Activated T-helper 9 cell treated with anti-CD3 and anti-CD28 coated beads, Interleukin-2, amount 50 U/mL, for 16 hours (primary cell): ENCODE results near the gene ATP1A2.
"Not testable (repeated sequence)": the region's sequence is repeated elsewhere in the genome, so short reads cannot be mapped to it uniquely, and the experiment has no call there.

Source experiments
- DNase-seq: peaks from one replicate; pipeline ENCODE4 v3.0.0-alpha.2; 2020; ENCODE audit warnings: low read depth

Gene ATP1A2

DNA sequence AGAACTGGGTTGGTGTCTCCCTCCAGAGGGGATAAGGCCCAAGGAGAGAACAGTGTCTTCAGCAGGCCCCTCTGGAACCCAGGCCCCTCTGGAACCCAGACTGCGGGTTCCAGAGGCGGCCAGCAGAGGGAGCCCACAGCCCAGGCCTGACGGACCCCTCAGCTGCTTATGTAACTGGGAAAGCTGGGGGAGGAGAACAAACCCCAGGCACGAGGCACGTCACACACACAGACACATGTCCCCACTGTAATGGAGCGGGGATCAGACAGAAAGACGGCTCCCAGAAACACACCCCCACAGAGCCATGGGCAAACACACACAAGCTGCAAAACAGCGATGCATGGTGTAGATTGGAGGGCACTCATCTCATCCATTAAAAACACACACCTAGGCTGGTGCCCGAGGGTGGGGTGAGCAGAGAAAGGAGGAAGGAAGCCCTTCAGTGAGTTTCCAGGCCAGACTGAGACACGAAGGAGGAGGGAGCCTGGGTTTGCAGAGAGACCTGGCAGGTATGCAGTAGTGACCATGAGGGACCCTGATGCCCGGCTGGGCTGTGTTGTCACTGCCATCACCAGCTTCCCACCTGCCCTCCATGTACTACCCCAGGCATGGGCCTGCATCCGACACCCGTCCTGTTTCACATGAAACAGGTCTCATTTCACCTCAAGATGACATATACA is 14.4 kb upstream of the ATP1A2 start:
- peak; percentile 52 for DNase-seq

DNA sequence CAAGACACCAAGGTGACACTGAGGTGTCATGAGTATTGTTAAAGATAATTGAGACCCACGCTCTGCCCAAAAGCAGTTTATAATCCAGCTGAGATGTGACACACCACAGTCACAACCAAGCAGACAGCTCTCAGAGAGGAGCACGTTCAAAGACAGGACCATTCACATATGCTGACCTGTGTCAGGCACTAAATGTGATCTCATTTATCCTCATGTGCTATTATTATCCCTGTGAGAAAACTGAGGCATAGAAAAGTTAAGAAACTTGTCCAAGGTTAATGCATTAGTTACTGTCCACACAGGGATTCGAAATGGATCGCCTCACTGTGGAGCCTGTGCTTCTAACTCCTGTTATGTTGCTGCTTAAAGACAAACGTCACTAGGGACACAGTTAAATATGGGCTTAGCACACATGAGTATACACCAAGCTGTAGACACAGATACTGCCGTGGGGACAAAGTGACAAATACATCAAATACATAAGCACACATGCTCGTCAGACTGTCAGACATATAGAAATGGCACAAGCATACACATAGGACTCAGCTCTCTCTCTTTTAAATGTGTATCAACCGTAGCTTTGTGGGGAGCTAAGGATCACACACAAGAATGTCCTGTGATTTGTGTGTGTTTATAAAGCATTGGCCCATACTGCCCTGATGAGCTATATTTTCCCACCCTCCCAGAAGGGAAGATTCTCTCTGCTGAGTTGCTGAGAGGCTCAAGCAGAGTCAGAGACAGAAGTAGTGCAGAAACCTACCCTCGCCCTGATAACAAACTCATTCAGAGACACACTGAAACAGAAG is 13.6 kb upstream of the ATP1A2 start:
- DNase-seq = no peak

DNA sequence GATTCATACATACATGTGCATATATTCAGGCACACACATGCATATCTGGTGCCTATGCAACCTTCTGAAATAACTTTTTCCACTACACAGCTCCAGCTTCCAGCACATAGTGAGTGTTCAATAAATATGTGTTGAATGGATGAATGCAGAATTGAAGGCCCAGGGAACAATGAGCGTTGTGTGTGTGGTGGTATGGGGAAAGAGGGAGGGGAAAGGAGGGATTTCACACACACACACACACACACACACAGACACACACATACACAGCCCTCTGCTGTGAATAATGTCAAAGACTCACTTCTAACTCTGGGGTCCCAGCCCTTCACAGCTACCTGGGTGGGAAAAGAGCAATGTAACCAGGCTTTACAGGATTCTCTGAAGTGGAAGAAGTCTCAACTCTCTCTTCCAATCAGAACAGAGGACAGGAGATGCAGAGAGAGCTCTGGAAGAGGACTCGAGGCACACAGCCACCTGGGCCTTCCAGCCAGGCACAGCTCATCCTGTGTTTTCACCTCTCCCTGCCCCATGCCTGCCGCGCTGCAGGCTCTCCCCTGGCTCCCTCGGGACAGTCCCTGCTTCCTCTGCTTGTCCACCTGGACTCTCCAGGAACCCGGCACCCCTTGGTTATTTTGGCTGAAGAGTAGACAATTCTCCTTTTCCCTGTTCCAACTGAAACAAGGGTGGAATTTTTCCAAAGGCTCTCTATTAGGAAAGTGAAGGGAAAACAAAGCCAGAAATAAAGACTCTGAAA is 11.7 kb upstream of the ATP1A2 start:
- no peak for DNase-seq

DNA sequence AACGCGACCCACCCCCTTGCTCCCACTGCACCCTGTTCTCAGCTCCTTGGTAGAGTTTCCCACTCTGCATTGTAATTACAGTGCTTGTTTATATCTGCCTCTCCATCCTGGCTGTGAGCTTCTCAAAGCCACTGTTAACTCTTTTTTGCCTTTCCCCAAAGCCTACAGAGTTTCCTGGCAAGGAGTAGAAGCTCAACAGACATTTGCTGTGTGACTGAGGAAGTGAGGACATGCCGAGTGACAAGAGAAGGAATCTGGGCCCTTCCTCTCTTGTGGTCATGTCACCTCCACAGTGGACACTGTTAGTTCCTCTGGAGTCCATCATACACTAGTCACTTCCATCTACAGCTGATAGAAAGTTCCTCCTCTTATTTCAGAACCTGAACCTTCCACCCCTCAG is 11.1 kb upstream of the ATP1A2 start:
- no peak for DNase-seq

DNA sequence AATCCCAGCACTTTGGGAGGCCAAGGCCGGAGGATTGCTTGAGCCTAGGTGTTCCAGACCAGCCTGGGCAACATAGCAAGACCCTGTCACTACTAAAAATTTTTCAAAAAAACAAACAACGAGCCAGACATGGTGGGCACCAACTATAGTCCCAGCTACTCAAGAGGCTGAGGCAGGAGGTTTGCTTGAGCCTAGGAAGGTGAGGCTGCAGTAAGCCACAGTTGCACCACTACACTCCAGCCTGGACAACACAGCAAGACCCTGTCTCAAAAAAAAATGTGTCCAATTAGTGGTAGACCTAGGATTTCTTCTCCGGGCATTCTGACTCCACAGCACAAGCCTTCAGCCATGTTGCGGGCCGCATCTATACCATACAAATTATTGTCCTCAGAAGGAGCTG is 10.4 kb upstream of the ATP1A2 start:
- DNase-seq = no peak

DNA sequence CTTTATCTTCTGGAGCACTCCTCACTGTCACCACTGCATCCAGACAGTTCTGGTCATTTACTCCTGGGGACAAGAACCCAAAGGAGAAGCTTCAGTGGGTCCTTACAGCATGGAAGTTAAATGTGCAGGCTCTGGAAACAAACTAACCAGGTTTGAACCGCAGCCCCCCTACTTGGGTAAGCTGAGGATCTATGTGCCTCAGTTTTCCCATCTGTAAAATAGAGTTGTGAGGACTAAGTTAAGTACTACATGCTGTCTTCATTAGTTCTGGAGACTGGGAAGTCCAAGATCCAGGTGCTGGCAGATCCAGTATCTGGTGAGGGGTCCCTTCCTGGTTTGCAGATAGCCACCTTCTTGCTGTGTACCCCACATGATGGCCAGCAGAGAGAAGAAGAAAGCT is 8.0 kb upstream of the ATP1A2 start:
- no peak for DNase-seq

DNA sequence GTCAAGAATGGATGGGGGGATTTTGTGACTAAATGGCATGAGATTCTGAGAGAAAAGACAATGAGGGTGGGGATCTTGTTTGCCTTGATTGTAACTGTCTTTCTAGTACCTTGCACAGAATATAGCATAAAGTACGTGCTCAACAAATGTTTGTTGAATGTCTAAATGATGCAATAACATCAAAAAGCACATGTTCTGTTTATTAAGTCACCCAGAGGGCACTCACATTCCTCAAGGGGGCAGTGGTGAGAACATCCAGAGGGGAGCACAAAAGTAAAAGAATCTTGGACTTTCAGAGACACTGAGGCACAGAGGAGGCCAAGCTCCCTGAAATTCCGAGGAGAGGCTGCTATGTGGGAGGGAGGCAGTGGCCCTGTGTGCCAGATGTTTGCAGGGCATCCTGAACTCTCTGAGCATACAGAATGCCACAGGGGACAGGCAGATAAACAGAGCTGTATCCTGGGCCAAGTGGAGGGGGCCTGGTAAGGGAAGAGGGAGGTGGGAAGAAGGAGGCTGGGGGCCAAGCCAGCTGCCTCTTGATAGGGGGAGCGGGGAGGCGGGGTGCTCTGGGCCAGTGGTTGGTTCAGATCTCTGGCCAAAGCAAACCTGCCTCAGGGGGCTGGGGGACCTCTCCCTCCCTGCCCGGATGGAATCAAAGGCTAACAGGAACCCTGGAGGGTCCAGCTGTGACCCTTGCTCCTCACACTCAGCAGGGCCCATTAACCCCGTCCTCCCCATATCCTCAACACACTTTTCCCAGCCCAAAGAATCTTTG is 6.5 kb upstream of the ATP1A2 start:
- DNase-seq = no peak

DNA sequence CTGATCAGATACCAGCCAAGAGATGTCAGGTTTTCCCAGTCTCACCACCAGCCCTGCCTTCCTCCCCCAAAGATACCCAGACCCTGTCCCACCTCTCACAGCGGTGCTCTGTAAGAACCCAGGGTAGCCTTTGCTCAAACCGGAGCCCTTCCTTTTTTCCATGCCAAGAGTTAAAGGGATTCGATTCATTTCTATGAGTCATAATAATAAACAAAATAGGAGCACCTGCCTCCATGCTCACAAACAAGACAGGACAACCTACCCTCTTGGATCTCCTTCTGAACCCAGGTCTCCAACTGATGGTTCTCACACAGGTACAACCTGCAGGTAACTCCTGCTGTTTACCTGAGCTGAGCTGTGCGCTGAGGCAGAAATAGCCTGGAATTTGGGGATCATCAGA is 5.9 kb upstream of the ATP1A2 start:
- DNase-seq = no peak

DNA sequence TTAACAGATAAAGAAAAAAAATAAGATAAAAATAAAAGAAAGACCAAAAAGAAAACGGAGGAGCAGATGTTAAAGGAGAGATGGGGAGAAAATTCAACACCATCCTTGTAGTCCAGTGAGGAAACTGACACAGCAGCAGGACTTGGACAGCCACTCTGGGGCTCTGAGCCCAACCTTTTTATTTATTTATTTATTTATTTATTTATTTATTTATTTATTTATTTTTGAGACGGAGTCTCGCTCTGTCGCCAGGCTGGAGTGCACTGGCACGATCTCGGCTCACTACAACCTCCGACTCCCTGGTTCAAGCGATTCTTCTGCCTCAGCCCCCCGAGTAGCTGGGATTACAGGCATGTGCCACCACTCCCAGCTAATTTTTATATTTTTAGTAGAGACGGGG is 4.1 kb upstream of the ATP1A2 start:
- DNase-seq = not testable (repeated sequence)

DNA sequence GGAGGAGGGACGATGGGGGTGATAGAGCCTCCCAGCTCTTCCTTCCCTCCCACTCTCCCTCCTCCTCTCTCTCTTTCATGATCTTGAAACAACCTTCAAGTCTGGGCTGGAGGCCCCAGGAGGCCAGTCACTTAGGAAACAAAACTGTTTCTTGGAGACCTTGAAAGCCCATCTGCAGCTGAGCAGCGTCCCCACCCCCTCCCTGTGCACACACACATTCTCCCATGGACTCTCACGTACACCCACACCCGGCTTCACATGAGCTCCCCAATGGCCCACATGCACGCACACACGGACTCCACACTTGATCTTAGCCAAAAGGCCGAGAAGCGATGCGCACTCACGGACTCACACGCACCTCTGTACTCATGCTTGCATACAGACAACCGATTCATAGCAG is 3.2 kb upstream of the ATP1A2 start:
- no peak for DNase-seq

DNA sequence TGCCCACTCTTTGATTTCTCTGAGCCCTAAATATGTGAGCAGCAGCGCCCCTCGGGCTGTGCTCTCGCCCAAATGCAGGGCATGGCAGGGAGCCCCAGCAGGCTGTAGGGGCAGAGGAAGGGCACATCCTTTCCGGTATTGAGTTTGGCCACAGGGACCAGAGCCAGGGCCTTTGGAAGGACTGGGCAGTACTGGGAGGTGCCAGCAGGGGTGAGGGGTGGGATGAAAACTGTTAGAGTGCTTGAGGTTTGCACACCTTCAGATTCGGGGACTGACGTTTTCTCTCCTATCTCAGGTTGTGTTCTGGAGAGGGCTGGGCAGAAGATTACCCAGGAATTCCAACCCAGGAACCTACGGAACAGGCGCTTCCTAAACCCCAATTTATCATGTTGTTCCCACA is 2.2 kb upstream of the ATP1A2 start:
- no peak for DNase-seq

DNA sequence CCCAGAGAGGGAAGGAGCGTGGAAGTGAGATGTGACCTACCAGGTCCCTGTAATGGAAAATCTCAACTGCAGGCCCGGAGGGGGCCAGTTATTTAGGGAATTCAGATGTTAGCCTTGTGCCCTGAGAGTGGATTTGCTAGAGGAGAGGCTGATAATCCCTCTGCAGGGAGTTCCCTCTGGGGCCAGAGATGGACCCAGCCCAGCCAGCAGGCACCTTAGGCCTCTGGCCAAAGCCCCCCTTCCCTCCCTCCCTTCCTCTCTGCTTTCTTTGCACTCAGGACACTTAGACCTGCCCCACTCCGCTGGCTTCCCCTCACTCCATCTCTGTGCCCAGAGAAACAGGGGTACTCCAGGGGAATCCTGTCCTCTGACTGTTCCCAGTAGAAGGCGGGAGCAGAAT is 1.5 kb upstream of the ATP1A2 start:
- DNase-seq = no peak

DNA sequence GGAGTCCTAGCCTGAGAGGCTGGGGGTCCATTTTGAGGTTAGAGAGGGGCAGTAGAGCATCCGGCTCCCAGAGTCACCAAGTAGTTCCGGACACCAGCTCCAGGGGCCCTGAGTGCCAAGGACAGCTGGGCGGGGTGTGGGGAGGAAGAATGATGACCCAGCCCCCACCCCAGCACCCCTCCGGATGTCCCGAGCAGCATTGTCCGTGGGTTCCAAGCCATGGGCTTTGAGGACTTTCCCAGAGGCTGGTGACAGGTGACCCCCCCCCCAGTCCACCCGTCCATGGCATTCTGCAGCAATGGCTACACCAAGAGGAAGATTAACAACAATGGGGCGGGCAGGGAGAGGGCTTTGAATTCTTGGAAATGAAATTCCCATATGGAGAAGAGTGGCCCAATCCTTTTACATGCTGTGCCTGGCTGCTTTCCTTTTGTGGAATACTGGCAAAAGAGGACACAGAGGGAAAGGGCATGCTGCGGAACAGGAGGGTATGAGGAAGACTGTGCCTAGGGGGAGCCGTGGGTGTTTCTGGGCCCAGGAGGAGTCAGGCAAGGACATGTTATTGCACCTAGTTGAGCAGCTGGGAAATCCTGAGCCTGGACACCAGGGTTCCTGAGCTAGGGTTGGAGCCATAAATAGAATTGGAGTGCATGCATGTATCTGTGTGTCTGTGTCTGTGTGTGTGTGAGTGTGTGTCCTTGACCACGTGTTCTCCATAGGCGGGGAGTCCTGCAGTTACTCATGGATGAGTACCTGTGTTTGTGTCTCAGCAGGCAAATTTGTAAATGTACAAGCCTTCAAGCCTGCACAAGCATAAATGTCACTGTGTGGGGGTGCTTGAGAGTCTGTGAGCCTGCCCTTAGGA is 956 bp downstream of the ATP1A2 start:
- DNase-seq = no peak

DNA sequence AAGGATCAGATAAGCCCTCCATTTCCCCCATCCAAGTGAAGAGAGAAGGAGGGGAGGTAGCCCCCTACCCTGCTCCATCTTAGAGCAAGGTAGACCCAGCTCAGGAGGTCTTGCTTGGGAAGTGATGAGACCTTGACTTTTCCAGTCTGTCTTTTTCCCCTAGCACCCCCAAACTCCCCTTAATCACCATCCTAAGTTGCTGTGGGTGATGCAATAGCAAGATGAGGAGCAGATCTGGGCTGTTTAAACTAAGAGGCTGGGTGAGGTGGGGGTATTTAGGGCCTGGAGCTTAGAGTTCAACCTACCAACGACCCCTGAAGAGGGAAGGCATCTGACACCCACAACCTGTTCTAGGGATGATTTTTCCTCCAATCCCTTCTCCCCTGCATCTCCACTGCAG is 1.7 kb downstream of the ATP1A2 start:
- DNase-seq = no peak

DNA sequence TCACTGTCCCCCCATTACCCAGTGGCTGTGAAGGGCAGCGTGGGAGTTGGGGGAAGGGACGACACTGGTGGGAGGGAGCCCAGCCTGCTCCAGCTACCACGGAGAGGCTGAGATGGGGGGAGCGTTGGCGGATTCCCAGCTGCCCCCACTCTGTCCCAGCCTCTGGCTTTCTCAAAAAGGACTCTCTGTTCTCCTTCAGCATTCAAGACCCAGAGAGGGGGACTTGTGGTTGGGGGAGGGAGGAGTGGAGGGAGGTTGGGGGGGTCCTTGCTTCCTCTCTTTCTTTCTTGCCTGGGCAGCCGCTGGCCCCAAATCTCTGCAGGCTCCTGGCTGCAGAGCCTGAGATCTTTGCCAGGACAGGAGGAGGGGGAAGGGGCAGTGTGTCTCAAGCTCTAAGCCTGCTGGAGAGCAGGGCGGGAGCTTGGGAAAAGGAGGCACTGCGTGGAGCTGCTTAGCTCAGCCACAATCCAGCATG is 2.2 kb downstream of the ATP1A2 start:
- no peak for DNase-seq

DNA sequence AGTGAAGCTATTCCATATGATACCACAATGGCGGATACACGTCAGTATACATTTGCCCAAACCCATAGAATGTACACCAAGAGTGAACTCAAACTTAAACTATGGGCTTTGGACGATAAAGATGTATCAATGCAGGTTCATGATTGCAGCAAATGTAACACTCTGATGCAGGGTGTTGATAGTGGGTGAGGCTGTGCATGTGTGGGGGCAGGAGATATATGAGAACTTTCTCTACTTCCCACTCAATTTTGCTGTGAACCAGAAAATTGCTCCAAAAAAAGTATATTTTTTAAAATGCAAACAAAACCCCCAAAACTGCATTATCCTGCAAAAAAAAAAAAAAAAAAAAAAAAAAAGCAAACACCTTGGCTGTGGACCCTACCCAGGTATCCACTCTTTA is 3.4 kb downstream of the ATP1A2 start:
- no peak for DNase-seq

DNA sequence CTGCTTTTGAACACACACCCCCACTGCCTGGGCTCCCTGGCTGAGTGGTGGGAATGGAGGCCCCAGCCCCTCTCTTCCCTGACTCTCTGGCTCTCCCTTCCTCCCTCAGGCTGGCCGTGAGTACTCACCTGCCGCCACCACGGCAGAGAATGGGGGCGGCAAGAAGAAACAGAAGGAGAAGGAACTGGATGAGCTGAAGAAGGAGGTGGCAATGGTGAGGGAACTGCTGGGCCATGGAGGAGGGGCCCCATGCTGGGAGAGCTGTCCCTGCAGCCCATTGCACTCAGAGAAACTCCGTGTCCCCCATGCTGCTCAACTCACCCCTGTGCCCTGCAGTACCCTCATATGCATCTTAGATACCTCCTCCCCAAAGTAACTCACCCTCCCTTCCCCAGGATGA is 5.2 kb downstream of the ATP1A2 start:
- DNase-seq = no peak

DNA sequence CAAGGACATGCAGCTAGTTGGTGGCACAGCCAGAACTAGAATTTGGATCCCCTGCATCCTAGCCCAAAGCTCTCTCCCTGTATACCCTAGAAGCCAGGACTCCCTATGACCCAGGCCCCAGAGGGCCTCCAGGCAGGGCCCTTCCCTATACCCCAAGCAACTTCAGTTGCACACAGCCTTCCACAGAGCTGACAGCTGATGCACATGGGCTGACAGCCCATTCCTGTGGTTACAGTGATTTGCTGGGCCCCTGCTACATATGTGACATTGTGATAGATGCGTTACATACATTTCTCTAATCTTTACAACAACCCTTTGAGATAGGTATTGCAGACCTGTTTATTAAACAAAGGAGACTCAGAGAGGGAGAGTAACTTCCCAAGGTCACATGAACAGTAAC is 5.8 kb downstream of the ATP1A2 start:
- no peak for DNase-seq

DNA sequence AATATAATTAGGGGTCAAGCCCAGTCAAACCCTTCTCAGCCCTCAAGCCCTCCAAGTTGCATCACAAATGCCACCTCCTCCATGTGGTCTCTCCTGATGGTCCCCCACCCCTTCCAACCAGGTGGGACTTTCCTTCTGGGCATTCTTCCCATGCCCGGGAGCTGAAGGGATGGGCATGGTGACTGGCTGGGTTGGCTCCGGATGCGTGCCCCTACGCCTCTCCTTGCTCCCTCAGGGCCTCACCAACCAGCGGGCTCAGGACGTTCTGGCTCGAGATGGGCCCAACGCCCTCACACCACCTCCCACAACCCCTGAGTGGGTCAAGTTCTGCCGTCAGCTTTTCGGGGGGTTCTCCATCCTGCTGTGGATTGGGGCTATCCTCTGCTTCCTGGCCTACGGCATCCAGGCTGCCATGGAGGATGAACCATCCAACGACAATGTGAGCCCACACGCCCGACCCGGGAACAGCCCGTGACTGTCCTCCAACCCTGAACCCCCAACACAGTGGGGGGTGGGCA is 7.5 kb downstream of the ATP1A2 start:
- no peak for DNase-seq

DNA sequence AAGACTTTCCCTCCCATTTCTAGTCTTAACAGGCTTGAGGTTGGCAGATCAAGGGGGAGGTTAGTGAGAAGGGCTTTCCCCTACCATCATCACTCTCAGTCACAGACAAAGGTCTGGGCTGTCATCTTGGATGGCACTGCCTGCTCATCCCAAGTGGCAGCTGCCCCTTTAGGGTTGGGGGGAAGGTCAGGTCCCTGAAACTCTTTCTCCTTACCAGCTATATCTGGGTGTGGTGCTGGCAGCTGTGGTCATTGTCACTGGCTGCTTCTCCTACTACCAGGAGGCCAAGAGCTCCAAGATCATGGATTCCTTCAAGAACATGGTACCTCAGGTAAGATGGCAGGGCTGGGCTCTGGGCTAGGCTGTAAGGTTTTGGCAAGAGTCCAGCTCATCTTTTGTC is 8.2 kb downstream of the ATP1A2 start:
- no peak for DNase-seq
